GM19372 (cell line): Measurements from ENCODE around the gene IKZF4.
"Not testable (repeated sequence)": the region's sequence is repeated elsewhere in the genome, so short reads cannot be mapped to it uniquely, and the experiment has no call there.

ENCODE experiments used
- ATAC-seq: cut with Tn5 transposase; IDR thresholded peaks from one replicate; pipeline ENCODE4 v1.9.1; 2021; ENCODE audit warnings: mild to moderate bottlenecking, low read depth, moderate library complexity; ENCODE audit not compliant: unreplicated experiment

IKZF4 gene

DNA sequence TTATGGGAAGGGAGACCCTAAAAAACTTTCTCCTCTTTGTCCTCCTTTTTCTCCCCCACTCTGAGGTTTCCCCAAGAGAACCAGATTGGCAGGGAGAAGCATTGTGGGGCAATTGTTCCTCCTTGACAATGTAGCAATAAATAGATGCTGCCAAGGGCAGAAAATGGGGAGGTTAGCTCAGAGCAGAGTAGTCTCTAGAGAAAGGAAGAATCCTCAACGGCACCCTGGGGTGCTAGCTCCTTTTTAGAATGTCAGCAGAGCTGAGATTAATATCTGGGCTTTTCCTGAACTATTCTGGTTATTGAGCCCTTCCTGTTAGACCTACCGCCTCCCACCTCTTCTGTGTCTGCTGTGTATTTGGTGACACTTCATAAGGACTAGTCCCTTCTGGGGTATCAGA, 16.3 kb downstream of the IKZF4 start:
- ATAC-seq = no peak

DNA sequence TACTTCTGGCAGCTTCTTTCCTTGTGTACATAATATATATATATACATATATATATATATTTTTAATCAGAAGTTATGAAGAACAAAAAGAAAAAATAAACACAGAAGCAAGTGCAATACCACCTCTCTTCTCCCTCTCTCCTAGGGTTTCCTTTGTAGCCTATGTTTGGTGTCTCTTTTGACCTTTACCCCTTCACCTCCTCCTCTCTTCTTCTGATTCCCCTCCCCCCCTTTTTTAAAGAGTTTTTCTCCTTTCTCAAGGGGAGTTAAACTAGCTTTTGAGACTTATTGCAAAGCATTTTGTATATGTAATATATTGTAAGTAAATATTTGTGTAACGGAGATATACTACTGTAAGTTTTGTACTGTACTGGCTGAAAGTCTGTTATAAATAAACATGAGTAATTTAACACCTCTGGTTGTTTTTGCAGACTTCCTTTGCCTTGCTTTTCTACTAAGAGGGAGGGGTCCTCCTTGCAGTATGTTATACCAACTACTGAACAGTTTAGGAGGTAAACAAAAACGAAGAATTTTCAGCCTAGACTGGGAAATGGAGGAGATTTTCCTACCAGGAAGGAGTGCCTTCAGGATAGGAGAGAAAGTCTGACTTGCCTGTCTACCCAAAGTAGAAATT, 17.3 kb downstream of the IKZF4 start:
- no peak for ATAC-seq

DNA sequence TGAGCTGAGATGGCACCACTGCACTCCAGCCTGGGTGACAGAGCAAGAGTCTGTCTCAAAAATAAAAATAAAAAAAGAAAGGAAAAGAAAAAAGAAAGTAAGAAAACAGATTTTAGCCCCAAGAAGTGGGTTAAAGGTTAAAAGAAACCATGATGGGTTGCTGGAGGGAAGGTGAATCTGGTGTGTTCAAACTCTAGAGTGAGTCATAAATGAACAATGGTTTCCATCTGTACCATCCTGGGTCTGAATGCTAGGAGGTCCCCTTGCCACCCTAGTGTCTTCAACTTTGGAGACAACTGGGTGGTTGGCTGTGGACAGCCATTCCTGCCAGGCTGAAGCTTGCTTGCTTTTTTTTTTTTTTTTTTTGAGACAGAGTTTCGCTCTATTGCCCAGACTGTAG, 19.3 kb downstream of the IKZF4 start:
- no peak for ATAC-seq

DNA sequence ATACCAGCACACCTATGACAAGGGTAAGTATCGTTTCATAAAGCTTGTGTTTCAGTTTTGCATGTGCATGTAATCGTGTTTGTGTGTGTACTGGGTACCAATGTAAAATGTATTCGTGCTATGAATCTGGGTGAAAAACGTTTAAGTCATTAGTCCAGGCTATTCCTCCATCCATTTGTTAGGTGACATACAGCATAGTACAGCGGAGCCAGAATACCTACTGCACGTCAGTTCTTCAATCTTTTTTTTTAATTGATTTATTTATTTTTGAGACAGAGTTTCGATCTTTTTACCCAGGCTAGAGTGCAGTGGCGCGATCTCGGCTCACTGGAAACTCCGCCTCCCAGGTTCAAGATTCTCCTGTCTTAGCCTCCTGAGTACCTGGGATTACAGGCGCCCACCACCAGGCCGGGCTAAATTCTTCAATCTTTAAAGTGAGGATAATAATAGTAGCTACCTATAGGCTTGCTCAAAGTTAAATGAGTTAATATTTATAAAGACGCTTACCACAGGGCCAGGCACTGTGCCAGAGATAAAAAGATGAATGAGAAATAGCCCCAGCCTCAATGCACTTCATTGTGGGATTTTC, 20.2 kb downstream of the IKZF4 start:
- peak; percentile 4 for ATAC-seq

DNA sequence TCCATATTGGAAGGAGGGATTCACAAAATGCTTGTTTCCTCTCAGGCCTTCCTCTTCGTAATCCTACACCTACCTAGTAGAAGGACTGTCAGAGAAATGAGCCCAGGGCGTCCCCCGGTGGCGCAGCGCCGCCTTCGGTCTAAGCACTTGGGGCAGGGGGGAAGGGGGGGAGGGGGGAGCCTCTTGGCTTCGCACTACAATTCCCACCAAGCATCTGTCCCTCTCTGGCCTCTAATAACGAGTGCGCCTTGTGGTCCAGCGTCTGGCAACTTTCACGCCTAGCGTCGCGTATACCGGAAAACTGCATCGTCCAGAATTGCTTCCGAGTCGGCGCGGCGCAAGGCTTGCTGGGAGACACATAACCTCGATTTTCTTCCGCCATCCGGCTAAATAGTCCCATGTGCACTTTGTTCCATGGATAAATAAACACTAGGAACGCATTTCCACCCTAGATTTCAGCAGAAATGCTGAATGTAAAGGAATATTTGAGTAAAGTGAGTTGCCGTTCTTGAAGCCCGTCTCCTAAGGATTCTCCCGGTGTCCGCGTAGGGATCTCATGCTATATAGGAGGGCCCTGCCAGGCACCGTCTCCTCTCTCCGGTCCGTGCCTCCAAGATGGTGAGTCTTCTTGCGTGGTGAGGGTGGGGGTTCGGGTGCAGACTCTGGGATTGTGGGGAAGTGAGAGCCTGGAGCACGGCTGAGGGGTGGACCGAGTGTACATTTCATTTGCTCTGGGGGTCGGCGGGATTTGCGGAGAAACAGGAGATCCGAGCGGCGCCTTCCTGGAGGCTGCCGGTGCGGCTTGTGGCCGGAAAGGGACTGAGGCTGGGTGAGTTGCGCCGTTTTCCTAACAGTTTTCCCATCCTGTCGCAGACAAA, 20.9 kb downstream of the IKZF4 start, which contains the start of gene RPS26:
TSS of gene RPS26 (plus strand) at position 367 of the 878 bp plus-strand sequence. CDS start at position 616, 249 bp downstream.
- peak; percentile 92 for ATAC-seq

DNA sequence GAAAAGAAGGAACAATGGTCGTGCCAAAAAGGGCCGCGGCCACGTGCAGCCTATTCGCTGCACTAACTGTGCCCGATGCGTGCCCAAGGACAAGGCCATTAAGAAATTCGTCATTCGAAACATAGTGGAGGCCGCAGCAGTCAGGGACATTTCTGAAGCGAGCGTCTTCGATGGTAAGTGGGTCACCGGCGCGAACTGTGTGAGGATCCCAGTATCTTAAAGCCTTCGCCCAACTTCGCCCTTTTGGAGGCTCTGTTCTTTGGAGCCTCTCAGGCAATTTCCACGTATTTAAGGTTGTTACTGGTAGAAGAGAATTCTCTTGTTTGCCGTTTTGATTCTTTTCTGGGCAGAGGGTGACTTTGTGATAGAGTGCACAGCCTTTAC, 21.6 kb downstream of the IKZF4 start:
- not testable (repeated sequence) for ATAC-seq

DNA sequence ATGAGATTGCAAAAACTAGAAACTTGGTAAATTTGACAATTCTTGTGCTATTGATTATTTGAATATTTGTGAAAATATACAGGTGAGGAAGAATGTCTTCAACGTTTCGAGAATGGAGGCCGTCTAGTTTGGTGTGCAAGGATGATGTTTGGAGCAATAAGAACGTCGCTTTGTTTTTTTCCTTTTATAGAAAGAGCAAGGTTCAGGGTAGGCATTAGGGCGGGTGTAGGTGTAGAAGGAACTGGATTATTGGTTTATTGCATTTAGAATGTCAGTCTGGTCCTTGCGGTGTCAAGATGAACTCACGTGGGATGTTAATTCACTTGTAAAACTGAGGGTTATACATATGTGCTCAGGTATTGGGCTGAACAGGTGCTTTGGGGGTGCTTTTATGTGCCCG, 22.0 kb downstream of the IKZF4 start:
- ATAC-seq = no peak

DNA sequence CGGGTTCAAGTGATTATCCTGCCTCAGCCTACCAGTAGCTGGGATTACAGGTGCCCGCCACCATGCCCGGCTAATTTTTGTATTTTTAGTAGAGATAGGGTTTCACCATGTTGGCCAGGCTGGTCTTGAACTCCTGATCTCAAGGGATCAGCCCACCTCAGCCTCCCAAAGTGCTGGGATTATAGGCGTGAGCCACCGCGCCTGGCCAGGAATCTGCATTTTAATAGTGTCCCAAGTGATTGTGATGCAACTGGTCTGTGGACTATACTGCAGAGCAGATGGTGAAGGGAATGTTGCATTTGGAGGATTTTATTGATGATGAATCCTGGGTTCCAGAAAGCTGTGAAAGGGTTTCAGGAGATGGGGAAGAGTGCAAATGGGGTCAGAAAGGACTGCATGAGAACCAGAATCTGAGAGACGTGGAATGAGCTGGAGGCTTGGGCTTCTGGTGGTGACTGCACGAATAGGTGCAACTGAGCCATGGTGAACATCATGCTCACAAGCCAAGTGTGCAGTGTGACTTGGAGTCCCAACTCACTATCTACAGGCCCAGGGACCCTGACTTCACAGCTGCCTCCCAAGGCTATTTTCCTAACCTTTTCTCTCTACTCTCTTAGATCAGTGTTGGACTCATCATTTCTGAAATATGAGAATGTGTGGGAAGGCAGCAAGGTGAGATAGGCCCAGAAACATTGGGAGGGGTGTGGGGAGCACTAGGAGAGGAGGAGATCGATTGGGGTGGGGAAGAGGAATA, 25.4 kb downstream of the IKZF4 start:
- no peak for ATAC-seq

DNA sequence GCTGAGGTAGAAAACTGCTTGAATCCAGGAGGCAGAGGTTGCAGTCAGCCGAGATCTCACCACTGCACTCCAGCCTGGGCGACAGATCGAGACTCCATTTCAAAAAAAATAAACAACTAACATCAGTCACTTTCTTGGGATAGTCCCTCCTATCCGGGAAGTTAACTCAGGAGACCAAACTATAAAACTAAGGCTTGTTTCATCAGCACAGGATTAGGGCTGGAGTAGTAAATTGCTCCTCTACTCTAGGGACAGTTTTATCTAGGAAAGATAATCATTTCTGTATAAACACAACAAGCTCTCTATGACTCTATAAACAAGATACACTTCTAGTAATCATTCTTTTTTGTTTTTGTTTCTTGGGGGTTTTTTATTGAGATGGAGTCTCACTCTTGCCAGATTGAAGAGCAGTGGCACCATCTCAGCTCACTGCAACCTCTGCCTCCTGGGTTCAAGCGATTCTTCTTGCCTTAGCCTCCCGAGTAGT, 32.6 kb downstream of the IKZF4 start:
- ATAC-seq = no peak

DNA sequence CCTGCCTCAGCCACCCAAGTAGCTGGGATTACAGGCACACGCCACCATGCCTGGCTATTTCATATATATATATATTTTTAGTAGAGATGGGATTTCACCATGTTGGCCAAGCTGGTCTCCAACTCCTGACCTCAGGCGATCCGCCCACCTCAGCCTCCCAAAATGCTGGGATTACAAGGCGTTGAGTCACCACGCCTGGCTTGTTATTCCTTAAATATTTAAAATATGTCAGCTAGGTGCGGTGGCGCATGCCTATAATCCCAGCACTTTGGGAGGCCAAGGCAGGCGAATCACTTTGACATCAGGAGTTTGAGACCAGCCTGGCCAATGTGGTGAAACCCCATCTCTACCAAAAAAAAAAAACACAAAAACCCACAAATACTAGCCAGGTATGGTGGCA, 39.1 kb downstream of the IKZF4 start:
- not testable (repeated sequence) for ATAC-seq

DNA sequence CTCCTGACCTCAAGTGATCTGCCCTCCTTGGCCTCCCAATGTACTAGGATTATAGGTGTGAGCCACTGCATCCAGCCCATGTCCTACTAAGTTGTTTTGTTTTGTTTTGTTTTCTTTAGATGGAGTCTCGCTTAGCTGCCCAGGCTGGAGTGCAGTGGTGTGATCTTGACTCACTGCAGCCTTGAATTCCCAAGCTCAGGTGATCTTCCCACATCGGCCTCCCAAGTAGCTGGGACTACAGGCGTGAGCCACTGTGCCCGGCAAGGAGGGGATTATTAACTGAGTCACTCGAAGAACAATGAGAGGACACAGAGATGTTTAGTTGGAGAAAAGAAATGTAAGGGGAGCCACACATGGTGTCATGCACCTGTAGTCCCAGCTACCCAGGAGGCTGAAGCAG, 41.1 kb downstream of the IKZF4 start:
- no peak for ATAC-seq

DNA sequence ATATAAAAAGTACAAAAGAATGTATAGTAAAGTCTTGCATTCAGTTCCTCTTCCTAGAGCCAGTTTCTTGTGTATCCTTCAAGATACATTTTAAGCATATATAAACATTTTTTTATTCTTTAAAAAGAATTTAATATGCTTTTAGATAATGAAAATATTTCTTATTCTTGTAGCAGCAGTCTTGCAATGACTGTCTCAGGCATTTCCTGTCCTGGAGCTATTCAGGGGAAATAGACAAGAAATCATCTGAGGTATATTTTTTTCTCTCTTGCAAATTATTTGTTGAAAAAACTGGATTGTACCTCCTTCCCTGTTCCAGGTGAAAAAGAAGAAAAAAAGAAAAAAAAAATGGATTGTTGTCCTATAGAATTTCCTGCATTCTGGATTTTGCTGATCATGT, 42.2 kb downstream of the IKZF4 start:
- ATAC-seq = no peak

DNA sequence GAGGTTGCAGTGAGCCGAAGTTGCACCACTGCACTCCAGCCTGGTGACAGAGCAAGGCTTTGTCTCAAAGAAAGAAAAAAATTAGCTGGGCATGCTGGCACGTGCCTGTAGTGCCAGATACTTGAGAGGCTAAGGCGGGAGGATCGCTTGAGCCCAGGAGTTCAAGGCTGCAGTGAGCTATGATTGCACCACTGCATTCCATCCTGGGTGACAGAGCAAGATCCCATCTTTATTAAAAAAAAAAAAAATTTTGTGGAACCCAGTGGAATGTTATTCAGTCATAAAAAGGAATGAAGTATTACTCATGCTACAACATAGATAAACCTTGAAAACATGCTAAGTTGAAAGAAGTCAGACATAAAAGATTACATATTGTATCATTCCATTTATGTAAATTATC, 50.8 kb downstream of the IKZF4 start:
- no peak for ATAC-seq

DNA sequence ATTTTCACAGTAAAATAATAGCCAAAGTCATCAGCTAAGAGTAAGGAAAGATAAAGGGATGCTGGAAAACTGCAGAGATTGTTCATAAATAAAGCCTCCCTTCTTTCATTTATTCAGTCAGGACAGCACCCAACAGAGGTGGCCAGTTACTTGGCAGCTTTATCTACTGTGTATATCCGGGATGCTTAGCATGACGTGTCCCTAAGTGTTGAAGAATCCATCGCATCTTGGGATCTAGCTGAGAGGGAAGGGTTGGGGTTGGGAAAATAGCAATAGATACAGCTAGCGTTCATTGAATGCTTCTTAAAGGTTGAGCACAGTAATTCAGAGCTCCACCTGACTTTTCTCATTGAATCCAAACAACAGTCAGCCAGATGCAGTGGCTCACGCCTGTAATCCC, 53.6 kb downstream of the IKZF4 start:
- ATAC-seq = no peak

DNA sequence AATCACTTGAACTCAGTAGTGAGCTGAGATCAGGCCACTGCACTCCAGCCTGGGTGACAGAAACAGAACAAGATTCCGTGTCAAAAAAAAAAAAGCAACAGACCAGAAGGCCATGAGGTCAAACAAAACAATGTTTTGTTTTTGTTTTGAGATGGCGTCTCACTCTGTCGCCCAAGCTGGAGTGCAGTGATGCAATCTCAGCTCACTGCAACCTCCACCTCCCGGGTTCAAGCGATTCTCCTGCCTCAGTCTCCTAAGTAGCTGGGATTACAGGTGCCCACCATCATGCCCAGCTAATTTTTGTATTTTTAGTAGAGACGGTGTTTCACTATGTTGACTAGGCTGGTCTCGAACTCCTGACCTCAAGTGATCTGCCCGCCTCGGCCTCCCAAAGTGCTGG, 57.1 kb downstream of the IKZF4 start:
- not testable (repeated sequence) for ATAC-seq

DNA sequence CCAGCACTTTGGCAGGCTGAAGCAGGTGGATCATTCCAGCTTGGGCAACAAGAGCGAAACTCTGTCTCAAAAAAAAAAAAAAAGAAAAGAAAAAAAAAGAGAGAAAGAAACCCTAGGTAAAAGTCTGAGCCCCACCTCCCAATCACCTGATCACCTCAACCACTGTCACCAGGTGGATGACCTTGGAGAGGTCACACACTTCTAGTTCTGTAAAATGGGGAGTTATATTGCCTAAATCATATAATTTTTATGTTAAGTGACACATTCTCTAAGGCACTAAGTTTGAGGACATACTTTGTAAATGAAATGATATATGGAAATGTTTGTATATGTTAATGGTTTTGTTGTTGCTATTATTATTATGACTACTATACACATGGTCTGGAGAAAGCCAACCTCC, 57.6 kb downstream of the IKZF4 start:
- ATAC-seq = no peak

DNA sequence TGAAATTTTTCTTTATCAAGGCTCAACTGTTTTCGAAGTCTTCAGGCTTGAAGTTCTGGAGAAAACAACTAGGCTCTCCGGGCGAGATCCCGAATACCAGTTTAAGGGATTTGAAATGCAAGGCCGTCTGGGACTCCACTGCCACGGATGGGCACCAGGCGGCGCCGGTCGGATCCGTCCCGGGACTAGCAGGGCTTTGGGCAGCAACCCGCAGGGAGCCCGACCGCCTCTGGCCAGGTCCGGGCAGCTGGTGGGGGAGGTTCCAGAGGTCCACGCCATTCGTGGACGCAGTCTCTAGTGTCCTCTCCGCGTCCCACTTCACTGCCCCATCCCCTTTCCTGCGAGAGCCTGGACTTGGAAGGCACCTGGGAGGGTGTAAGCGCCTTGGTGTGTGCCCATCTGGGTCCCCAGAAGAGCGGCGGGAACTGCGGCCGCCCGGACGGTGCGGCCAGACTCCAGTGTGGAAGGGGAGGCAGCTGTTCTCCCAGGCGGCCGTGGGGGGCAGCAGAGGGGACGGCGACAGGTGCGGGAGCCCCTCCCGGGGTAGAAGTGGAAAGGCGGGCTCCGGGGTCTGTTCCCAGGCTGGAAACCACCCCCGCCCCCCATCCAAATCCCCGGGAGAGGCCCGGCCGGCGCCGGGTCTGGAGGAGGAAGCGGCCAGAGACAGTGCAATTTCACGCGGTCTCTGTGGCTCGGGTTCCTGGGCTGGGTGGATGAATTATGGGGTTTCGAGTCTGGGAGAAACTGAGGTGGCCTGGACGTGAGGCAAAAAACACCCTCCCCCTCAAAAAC, 58.3 kb downstream of the IKZF4 start:
- ATAC-seq = peak; percentile 58

DNA sequence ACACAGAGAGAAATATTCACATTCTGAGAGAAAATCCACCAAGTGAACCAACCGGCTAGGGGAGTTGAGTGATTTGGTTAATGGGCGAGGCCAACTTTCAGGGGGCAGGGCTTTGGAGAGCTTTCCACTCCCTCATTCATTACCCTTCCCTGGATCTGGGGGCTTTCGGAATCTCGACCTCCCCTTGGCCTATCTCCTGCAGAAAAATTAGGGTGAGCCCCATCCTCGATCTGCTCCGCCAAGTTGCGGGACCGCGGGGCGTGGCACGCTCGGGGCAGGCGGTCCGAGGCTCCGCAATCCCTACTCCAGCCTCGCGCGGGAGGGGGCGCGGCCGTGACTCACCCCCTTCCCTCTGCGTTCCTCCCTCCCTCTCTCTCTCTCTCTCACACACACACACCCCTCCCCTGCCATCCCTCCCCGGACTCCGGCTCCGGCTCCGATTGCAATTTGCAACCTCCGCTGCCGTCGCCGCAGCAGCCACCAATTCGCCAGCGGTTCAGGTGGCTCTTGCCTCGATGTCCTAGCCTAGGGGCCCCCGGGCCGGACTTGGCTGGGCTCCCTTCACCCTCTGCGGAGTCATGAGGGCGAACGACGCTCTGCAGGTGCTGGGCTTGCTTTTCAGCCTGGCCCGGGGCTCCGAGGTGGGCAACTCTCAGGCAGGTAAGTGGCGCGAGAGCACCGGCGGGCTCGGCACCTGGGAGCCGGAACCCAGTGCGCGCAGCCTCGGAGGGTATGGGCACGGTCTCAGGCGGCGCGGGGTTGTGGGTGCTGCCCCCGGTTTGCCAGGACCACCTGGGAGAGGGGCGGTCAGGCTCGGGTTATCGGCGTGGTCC, 59.1 kb downstream of the IKZF4 start, which contains the start of gene ERBB3:
TSS of gene ERBB3 (plus strand) at position 443 of the 833 bp plus-strand sequence. CDS start at position 579, 136 bp downstream.
- ATAC-seq = peak; percentile 39
